Astrocyte of the cerebellum (primary cell): ENCODE measurements around the gene PPP2R5C.

Source experiments
- DNase-seq: peaks from one replicate; pipeline ENCODE4 v3.0.0-alpha.2; 2011; ENCODE audit warnings: low read depth
- H3K4me3 ChIP-seq: 2 replicates; pipeline ENCODE4 v1.5.1; 2011; ENCODE audit warnings: mild to moderate bottlenecking, low read depth, low read length, moderate library complexity
- CTCF ChIP-seq: IDR thresholded peaks from 2 replicates; pipeline ENCODE4 v1.5.1; 2012; ENCODE audit warnings: low read length, low read depth, moderate library complexity, mild to moderate bottlenecking; ENCODE audit errors: missing control alignments
- in situ Hi-C: cut with HindIII; loops from 2 replicates; pipeline ENCODE4 v1.10.0; 2017; ENCODE audit warnings: low sequenced_read_pairs

Gene PPP2R5C

DNA sequence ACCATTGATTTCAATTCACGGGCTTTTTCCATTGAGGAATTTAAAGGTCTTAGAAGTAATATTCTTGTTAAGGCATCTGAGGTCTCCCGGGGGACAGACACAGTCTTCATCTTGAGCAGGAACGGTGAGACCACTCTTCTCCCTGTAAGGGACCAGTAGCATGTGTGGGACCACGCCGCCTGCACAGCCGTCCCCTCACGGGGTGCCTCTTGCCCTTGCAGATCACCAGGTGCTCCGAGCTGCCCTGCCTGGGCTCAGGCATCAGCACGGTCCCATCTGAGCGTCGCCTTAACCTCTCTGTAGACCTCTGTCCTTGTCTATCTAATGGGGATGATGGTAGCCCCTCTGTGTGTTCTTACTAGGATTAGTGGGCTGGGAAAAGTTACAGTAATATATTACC, 74.1 kb downstream of the PPP2R5C start:
- in situ Hi-C loops, result no loop called here
- H3K4me3 ChIP-seq, result no peak overlapping the region
- no peak for DNase-seq
- TF ChIP-seq CTCF, result no peak

DNA sequence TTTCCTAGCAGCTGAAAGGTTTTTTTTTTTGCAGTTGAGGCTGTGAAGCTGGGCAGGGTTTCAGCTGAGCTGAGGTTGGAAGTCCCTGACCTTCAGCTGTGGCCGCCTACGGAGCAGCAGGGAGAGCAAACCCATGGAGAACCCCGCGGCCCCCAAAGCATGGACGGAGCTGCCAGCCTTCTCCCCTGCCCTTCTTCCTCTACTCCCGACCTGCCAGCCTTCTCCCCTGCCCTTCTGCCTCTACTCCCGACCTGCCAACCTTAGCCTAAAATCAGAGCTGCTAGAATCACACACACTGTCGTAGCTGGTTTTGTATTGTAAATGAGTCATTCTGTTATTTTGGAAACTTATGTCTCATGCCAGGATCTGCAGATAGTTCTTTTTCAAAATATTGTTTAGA, 74.6 kb downstream of the PPP2R5C start:
- DNase-seq, result no peak

DNA sequence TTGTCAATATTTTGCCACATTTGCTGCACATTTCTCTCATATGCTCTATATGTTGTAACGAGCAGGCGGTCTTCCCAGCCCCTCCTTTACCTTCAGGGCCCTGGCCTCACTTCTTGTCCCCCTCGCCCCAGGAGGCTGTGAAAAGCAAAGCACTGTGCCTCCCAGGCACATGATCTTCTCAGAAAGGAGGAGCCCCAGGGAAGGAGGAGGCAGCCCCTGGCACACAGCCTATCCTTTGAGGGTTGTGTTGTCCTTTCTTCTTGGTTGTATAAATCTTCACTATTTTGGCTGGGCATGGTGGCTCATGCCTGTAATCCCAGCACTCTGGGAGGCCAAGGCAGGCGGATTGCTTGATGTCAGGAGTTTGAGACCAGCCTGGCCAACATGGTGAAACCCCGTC, 77.0 kb downstream of the PPP2R5C start:
- DNase-seq, result no peak
- in situ Hi-C loops, result no loop called here
- H3K4me3 ChIP-seq, result no peak overlapping the region
- no peak for TF ChIP-seq CTCF

More for the DNA sequence above, 74.6 kb downstream of the PPP2R5C start:
- H3K4me3 ChIP-seq, result no peak overlapping the region
- in situ Hi-C loops, result no loop called here
- TF ChIP-seq CTCF, result no peak

DNA sequence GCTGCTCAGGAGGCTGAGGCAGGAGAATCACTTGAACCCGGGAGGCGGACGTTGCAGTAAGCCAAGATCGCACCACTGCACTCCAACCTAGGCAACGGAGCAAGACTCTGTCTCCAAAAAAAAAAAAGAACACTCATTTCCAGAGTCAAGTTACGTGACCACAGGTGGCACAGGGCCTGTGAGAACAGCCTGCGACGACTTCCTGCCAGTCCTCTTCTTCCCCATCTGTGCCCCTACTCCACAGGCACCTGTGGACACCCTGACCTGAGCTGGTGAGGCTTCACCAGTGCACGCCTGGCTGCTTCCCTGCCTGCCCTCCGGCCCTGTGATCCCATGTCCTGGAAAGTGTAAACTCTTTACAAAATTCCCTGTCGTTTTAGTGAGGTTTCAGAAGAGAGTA, 77.7 kb downstream of the PPP2R5C start:
- in situ Hi-C loops, result no loop called here
- TF ChIP-seq CTCF, result no peak
- DNase-seq, result no peak
- H3K4me3 ChIP-seq, result no peak overlapping the region

DNA sequence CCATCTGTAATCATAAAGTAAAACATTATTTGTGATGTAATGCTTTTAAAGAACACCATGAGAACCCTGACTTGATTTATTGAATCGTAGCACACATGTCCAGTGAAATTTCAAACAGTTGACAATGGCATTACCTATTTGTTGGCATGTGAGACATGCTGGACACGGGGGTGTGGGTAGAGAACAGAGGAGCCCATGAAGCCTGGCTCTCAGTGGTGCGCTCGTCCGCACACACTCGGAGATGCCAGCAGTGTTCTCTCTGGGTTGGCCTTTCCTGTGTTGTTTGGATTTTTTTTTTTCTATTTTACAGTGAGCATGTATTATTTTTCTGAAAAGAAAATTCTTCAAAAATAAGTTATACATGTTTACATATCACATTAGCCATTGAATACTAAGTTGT, 78.2 kb downstream of the PPP2R5C start:
- in situ Hi-C loops, result no loop called here
- no peak overlapping the region for H3K4me3 ChIP-seq
- TF ChIP-seq CTCF, result no peak
- no peak for DNase-seq

DNA sequence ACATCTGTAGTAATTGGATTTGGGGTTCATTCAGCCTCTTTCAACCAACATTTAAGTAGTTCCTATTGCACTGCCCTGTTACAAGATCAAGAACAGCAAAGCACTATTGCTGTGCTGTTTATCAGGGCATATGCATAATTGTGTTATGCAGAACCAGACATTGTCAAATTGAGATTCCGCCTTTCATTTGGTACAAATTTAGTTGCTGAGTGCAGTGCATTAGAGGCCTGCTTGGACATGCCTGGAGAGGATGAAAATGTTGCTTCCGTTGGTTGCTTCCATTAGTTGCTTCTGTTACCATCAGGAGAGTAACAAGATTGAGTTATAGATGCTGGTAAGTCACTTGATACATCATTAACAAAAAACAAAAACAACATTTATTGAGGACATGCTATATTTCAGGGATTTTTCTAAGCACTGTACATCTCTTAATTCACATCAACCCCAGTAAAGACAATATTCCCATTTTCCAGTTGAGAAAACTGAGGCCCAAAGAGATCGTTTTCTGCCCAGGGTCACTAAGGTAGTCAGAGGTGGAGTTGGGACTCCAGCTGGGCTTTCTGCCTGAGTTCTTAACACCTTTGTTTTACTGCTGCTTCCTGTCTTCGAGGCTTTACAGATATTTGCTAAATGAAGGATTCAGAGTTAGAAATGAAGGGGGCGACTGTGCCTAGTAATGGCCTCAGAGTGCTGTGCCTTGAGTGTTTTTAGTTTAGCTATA, 79.3 kb downstream of the PPP2R5C start:
- no peak overlapping the region for H3K4me3 ChIP-seq
- no peak for TF ChIP-seq CTCF
- DNase-seq, result no peak
- in situ Hi-C loops, result no loop called here
